Stimulated activated CD8-positive, alpha-beta memory T cell treated with anti-CD3 and anti-CD28 coated beads, Interleukin-4, amount 100 ng/mL, for 24 hours (primary cell): ENCODE data around the gene CFAP92.
A peak's percentile ranks its signal among the peaks of the same experiment; 100 is the strongest.

ENCODE experiments used
- DNase-seq: peaks from one replicate; pipeline ENCODE4 v3.0.0-alpha.2; 2020; ENCODE audit warnings: low read depth

CFAP92 gene, protein sequence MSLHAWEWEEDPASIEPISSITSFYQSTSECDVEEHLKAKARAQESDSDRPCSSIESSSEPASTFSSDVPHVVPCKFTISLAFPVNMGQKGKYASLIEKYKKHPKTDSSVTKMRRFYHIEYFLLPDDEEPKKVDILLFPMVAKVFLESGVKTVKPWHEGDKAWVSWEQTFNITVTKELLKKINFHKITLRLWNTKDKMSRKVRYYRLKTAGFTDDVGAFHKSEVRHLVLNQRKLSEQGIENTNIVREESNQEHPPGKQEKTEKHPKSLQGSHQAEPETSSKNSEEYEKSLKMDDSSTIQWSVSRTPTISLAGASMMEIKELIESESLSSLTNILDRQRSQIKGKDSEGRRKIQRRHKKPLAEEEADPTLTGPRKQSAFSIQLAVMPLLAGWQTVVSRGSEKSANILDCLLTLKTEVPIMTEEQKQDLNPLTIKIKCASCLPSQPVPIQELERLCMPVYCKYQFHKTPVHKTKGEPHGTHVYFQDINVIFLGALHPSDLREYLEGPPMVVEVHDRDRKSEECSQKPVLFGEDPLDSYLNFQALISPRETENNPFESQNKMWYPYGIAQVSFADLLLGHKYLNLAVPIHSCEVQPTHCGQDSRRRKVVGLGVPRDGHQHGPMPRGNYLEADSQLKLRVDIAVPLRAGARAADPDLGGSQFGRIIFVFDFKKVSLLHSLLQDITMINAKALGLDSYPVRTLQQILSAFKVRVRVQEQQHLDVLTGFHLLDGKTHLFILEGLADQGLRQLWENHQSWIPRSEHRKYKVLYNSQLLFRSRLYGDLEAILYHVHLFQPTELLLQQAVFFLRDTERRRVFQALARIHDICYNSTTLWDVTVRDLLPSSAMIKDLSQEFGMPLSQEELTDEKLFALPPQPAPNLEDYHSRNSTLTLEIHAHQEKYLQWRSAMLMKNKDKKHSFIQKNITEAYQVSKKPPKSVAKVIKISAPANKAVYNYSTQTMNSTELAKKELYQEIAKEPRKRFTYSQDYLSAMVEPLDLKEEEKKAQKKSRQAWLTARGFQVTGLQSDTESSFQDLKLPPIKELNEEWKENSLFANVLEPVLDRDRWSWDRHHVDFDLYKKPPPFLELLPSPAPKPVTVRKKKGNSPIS

DNA sequence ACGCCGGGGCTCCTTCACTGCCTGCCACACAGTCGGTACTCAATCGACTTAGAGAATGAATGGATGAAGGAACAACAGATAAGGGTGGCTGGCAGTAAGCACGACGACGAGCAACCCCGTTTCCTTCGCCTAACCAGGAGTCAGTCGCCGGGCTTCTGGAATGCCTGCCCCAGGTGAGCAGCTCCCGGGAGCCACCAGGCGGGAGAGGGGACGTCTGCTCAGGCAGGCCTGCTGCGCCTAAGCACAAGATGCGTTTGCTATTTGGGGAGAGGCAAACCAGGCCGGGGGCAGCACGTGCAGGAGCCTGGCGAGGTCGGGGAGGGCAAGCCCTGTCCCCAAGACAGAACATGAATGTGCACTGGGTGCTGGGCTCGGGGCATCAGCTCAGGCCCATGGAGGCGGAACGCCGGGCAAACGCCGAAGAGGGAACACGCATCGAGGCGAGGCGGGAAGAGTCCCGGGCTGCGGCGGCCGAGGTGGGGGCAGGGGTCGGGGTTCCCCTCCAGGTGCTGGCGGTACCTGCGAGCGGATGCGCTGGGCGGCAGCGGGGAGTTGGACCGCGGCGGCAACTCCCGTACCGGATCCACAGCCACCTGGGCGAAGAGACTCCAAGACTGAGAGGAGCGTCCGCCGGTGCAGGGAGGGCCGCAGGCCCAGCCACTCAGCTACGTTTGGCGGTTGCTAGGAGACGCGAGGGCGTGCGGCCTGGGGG is at the start of gene CFAP92:
Gene CFAP92 (minus strand): TSS at position 616 of the 712 bp plus-strand sequence. CDS start 772 bp downstream, outside the sequence.
- DNase-seq = peak; percentile 84

- no peak for DNase-seq
Observed at GRCh38 chr3:129040579-129041300, 46.9 kb upstream of the CFAP92 start.

- no peak for DNase-seq
Observed at GRCh38 chr3:129040039-129040336, 46.1 kb upstream of the CFAP92 start.

DNA sequence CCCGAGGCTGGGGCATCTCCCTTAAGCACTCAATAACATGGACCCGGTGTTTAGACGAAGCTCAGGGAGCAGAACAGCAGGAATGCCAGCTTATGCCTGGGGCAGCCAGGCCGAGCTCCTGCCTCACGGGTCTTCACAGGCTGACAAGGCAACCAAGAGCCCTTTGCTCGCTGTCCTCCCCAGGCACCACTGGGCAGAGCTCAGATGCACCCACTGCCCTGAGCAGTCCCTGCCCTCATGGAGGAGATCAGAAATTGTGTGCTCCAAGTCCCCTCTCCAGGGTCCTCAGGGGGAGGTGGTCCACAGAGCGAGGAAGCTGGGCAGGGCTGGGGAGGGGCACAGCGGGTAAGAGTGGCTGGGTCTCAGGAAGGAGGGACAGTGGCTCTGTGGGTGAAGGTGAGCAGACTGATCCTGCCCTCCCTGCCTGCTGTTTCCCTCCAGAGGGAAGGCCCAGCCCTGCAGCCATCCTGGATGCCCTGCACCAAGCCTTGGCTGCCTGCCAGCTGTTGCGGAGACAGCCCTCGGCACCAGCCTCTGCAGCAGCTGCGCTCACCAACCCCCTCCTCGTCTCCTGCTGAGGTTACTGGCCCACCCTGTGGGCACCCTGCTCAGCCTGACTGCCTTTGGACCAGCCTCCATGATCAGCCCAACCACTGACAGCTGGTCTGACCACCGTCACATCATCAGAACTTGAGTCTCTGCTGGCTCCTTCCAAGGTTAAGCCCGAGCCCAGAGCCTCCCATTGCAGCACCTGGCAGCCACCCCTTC is 45.6 kb upstream of the CFAP92 start:
- DNase-seq = no peak

DNA sequence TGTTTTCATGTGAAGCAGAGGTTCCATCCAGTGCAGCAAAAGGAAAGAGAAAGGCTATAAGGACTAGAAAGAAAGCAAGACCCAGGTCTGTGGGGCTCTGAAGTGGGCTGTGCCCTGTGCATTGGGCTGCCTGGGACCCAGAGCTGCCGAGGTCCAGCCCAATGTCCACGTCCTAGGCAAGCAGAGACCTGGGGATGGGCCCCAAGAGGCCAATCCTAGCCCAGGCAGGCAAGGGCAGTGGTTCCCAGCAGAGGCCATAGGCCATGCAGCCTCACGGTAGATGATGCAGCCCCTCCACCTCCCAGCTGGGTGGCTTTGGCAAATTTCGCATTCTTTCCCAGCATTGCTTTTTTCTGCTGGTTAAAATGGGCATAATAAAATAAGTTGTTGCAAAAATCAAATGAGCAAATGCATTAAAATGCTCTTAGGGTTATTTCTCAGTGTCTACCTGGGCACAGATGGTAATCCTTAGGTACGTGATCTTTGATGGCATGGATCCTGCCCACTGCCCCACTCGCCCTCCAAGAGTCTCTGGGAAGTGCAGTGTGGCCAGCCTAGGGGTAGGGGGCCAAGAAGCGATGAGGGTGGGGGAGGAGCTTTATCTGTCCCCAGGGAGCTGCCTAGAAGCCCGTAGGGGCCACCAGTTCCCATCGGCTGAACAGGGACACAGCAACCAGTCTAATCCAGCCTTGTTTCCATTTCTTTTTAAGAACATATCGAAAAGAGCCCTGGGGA is 44.4 kb upstream of the CFAP92 start:
- no peak for DNase-seq

- no peak for DNase-seq
Observed at GRCh38 chr3:129037093-129037419, 43.2 kb upstream of the CFAP92 start.

DNA sequence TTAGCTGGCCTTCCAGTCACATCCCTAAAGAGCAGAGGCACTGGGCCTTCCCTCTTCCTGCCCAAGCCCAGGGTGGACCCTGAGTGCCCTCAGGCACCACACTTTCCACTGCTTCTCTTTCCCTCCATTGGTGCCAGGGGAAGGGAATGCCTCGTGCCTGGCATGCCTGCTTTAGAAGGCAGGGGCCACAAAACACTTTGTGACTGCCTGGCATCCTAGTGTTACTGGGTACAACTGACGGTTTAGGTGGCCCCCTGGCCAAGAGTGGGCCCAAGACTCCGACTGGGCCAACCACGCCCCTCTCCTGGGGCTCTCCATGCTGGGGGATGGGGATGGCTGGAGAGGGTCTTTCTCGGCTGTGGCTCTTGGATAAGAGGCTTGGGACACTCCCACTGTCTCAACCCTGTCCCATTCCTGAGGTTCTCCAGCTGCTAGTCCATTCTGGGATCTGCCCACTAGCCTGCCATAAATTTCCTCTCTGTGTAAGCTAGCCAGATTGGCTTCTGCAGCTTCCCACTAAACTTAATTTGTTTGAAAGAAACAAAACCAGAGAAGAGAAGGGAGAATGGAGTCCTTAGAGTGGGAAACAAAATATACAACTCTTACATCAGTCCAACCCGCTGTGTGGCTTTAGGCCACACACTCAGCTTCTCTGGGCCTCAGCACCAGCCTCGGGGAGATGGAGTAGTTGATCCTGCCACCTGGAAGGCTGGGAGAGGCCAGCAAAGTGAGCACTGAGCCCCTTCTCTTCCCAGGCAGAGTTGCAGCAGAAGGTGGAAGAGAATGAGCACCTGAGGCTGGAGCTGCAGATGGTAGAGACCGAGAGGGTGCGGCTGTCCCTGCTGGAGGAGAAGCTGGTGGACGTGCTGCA is 42.6 kb upstream of the CFAP92 start:
- DNase-seq = no peak

DNA sequence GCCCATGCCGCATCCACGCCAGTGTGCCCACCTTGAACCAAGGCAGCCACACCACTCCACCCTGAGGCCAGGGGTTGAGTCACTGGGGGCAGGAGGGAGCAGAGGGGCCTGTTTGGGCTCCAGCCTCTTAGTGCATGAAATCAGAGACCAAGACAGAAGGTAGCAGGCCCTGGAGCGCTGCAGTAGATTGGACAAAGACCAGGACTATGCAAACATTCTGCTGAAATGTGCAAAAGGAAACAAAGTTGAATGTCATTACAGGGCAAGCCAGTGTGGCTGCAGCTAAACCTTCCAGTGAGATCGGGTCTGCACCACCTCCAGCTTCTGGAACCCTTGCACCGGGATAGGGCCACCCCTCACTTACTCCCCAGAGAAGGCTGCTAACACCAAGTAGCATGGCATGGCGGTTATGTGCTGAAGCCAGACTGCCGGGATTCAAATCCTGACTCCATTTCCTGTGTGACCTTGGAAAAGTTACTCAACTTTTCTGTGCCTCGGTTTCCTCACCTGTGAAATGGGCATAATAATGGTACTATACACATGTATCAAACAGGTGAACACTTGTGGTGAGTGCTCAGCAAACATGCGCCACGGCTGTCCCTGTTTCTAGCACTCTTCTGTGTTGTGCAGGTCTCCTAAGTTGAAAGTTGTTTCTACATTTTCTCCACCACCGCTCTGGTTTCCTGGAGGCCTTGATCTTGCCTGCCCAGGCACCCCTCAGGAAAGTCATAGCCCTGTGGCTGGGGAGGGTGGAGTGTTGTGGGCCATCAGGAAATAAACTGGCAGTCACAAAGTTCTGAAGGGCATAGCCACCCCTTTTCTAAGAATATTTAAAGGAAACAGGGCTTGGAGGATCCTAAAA is 41.7 kb upstream of the CFAP92 start:
- no peak for DNase-seq

DNA sequence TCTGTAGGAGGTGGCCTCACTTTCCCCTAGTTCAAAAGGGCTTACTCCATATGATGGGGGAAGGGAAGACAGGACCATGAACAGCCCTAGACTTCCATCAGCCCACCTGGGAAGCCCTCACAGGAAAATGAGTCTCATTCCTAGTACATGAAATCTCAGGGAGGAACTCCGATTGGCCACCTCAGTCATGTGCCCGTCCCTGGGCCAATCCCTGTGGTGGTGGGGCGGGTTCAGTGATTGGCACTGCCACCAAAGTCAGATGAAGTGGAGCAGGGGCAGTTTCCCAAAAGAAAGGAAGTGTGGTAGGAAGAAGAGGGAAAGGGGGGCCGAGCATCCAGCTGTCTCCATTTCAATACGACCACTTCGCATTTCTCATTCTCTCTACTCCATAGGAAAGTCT is 40.8 kb upstream of the CFAP92 start:
- DNase-seq = no peak

- DNase-seq = no peak
Observed at GRCh38 chr3:129033633-129034321, 39.9 kb upstream of the CFAP92 start.

DNA sequence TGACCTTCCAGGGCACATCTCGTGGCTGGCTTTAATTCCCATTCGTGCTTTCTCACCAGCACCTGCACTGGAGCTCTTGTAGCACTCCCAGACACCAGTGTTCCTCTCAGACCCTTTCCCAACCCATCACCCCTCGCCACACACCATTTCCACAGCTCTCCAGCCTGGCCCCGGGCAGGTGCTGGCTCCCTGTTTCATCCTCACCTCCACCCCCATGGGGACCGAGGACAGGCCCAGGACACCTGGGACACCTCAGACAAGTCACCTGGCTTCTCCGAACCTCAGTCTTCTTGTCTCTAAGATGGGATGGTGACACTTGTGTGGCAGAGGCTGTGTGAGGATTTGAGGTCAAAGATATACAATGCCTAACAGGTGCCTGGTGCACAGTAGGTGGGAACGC is 39.3 kb upstream of the CFAP92 start:
- no peak for DNase-seq

DNA sequence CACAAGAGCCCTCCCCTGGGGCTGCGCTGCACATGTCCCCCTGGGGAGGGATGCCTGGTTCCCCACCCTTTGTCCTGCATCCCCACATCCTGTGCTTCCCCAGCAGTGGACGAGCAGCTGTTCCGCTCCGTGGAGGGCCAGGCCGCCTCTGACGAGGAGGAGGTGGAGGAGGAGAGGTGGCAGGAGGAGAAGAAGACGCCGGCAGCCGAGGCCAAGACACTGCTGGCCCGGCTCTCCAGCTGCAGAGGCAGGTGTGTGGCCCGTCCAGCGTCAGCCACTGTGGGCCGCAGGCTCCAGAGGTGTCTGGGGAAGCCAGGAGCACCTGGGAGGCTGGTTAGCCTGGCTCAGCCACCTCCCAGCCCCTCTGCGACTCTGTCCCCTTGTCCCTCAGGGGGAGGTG is 38.8 kb upstream of the CFAP92 start:
- no peak for DNase-seq

- no peak for DNase-seq
Observed at GRCh38 chr3:129031476-129032215, 37.8 kb upstream of the CFAP92 start.

- DNase-seq = no peak
Observed at GRCh38 chr3:129030611-129031010, 36.7 kb upstream of the CFAP92 start.

DNA sequence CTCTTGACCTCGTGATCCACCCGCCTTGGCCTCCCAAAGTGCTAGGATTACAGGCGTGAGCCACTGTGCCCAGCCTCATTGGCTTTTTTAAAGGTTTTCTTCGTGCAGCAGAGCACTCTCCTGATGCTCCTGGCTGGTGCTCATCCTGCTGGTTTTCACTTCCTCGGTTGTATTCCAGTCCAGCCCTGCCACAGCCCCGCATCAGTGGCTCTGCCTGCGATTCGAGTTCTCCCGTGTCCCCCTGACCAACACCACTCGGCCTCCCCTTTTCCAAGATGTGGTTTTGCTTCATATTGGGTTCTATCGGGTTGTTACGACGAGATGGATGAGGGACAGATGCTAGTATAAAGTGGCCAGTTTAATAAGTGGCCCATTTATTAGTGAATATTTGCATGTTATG is 35.0 kb upstream of the CFAP92 start:
- no peak for DNase-seq

GRCh38 chr3:129027544-129027880 is 33.6 kb upstream of the CFAP92 start:
- no peak for DNase-seq
